ENCODE data around the gene KRT76.
"Not testable (repeated sequence)": the region's sequence is repeated elsewhere in the genome, so short reads cannot be mapped to it uniquely, and the experiment has no call there.

Gene KRT76

GRCh38 chr12:52797529-52797894, 20.4 kb upstream of the KRT76 start:
- no peak for DNase-seq

GRCh38 chr12:52796839-52797528, 19.8 kb upstream of the KRT76 start:
- no peak for DNase-seq

- DNase-seq: no peak
Measured at GRCh38 chr12:52796429-52796794, 19.3 kb upstream of the KRT76 start.

GRCh38 chr12:52795694-52796428, 18.7 kb upstream of the KRT76 start, which contains the start of gene KRT3:
TSS of gene KRT3 (minus strand) at chr12:52796117. CDS start at chr12:52796042, 75 bp downstream.
- no peak for DNase-seq

GRCh38 chr12:52795332-52795674, 18.2 kb upstream of the KRT76 start:
- not testable (repeated sequence) for DNase-seq

GRCh38 chr12:52794479-52795331, 17.6 kb upstream of the KRT76 start:
- no peak for DNase-seq

GRCh38 chr12:52792185-52793029, 15.3 kb upstream of the KRT76 start:
- DNase-seq: no peak

GRCh38 chr12:52791271-52792184, 14.4 kb upstream of the KRT76 start:
- DNase-seq: no peak

GRCh38 chr12:52790427-52791270, 13.5 kb upstream of the KRT76 start:
- DNase-seq: no peak

- DNase-seq: peak in 3 of 56 donors; percentile 8 to 37 (median 10)
Measured at GRCh38 chr12:52789637-52790426, 12.7 kb upstream of the KRT76 start.

GRCh38 chr12:52788876-52789636, 11.9 kb upstream of the KRT76 start:
- no peak for DNase-seq

GRCh38 chr12:52788192-52788875, 11.2 kb upstream of the KRT76 start:
- DNase-seq: no peak

- DNase-seq: no peak
Measured at GRCh38 chr12:52787324-52788191, 10.4 kb upstream of the KRT76 start.

GRCh38 chr12:52784909-52785308, 7.8 kb upstream of the KRT76 start:
- no peak for DNase-seq

- no peak for DNase-seq
Measured at GRCh38 chr12:52783563-52784316, 6.6 kb upstream of the KRT76 start.

All from amygdala (tissue), 56 donors.